GM18520 (cell line): ENCODE results near the gene DCLK1.

Source experiments
- ATAC-seq: cut with Tn5 transposase; IDR thresholded peaks from one replicate; pipeline ENCODE4 v1.9.1; 2021; ENCODE audit not compliant: unreplicated experiment

Gene DCLK1

DNA sequence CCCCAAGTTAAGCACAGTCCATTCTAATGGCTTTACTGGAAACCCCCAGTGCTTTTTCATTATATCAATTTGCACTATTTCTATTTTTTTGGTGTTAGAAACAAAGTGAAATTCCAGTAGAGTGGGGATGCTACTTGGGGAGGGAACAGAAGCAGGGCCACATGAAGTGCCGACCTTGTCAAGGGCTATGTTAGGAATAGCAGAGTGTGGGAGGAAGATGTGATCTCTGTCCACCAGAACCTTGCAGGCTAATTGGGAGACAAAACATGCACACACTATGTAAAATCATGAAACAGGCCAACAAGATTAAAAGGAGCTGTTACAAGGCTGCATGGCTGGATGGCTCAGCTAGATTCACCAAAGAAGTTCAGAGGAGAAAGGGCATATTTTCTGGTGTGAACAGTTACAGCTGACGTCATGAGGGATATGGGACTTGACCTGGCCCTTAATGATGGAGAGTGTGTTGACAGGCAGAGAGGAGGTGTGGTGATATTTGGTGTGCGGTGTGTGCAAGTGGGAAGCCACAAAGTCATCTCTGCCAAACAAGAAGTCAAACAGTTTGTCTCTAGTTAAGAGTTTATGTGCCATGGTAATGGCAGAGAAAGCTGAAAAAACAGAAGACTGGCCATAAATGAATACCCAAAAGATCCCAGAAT lies 336.3 kb downstream of the DCLK1 start:
- no peak for ATAC-seq

DNA sequence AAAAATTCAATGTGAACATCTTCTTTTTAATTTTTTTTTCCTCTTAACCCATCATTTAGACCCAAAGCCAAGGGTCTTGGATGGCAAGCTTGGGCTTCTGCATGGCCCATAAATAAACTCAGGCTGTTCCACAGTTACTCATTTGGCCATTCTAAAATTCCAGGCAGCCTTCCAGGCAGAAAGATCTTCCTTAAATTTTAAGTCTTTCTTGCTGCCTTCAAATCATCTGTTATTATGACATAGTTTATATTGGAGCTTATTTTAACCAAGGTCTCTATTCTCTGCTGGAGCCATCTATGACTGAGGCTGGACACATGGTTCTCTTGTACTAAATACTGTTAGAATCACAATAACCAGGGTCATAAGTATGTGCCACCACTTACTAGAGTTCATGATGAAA lies 337.4 kb downstream of the DCLK1 start:
- no peak for ATAC-seq

DNA sequence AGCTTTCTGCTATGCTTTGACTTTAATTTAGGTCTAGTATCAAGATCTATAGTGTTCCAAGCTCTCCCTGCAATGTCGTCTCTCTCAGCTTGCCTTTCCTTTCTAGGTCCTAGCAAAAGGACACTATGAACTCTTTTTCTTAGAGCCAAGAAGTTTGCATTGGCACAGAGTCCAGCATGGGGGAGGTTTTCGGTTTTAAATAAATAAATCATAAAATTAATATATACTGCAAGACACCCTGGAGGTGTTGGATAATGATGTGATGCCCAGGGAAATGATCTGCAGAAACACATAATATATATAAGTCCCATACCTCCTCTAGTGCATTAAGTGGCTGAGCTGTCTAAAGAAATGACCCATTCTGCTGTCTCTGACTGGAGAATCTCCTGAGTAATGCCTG lies 338.3 kb downstream of the DCLK1 start:
- ATAC-seq: no peak

DNA sequence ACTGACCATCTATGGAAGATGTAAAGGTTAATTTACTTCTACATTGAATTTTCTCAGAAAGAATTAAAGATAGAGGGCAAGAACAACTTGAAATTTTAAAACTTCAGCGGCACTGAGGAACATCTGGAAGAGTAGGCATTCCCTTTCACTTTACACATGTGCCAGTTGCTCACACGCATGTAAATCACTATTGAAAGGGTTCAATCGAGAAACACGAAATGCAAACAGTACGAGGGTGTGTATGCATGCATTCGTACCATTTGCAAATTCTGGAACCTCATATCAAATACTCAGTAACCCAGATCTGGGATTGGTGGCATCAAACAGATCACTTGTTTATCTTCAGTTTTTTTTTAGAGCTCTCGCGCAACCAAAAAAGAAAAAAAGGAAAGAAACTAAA lies 339.2 kb downstream of the DCLK1 start:
- no peak for ATAC-seq

DNA sequence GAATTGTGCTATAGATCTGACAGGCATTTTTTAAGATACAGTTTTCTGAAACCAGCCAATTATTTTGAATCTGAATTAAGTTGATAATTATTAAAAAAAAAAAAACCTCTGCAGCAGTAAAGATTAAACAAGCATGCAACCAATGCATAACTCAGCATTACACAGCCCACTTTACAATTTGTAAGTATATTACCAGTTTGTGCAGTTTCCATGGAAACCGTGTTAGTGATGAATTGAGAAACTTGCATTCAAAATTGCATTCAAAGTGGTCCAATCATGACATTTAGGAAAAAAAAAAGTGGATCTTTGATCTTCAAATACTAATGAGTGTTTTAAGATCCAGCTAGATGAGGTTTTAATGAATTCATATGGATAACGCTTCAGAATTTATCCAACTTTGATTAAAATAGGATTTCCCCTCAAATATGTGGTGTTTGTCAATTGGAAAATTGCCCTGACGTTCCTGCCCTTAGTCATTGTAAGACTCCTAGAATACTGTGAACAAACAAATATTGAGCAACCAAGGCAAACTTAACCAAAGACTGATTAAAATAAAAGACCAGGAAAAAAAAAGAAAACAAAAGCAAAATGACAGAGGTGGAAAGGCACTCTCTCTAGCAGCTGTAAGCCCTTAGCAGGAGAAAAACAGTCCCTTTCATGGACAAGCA lies 339.9 kb downstream of the DCLK1 start:
- no peak for ATAC-seq

DNA sequence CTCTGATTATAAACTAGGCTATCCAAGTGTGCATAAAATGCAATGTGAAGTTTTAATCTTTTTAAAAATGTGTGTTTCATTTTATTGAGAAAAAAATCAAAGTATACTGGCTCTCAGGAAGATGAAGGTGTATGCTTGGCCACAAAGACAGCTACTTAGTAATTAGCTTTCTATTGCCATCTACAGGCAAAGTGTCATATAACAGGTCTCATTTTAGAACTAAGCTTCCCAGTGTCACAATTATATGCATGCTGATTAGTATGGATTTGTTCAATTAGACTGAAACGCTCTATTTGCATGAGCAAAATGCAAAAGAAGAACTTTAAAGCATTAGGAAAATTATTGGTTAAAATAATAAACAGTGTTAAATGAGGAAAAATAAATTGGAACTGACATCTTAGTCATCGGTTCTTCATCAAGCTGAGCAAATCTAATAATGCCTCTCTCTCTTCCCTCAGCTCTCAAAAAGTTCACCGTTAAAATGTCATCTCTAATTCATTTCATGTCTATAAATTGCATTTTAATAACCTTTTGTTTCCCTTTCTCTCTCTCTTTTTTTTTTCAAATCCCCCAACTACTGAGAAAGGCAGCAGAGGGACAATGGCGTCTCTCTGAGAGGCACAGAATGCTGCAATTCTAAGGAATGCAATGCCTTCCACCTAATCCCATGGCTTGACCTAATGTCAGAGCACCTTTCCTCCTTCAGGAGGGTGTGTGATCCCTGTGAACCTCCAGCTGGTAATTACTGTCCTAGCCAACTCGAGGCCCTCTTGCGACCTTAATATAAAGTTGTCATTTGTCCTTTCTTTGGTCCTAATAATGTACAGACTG lies 341.6 kb downstream of the DCLK1 start:
- ATAC-seq: peak; percentile 76

DNA sequence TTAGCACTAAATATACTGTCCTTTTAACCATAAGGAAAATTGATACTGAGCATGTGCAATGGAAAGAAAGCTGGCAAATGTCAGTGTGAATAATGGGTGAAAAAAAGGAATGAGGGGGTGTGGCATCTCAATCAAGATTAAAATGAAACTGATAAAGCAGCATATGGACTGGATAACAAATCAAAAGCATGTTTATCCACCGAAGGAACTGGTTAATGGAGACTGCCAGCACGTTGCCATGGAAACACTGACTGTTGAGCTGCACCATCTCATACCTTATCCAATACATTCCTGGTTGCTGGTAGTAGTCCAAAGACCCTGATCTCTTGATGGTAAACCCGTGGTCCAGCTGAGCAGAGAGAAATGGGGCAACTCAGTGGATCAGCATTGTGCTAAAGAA lies 343.2 kb downstream of the DCLK1 start:
- no peak for ATAC-seq

DNA sequence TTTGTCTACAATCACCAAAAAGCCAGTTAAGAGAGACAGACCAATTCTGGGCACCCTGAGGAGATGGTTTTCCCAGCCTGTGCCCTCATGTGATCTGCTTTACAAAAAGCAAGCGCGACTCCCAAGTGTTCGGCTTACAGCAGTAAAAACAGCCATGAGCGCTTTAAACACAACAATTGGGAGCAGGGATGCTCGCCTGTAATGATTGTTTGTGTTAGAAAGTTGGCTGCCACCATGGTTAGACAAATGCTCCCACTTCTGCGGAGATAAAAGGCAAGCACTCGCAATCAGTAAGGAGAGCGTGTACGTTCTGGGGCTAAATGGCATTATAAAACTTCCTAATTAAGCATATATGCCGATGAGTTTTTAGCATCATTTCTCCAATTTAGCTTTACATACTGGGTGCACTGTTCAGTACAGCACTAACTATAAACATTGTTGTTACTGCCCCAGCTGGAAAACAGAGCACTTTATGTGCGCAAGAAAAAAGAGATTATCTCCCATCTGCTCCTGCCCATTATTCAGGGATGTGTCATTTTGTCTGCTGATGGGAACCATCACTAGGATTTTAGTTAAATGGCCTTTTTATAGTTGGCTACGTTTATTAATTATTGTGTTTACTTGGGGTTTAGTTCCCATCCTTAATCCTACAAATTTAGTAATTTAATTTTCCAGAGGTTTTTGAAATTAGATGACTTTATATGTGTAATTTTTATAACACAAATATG lies 345.4 kb downstream of the DCLK1 start:
- ATAC-seq: no peak

DNA sequence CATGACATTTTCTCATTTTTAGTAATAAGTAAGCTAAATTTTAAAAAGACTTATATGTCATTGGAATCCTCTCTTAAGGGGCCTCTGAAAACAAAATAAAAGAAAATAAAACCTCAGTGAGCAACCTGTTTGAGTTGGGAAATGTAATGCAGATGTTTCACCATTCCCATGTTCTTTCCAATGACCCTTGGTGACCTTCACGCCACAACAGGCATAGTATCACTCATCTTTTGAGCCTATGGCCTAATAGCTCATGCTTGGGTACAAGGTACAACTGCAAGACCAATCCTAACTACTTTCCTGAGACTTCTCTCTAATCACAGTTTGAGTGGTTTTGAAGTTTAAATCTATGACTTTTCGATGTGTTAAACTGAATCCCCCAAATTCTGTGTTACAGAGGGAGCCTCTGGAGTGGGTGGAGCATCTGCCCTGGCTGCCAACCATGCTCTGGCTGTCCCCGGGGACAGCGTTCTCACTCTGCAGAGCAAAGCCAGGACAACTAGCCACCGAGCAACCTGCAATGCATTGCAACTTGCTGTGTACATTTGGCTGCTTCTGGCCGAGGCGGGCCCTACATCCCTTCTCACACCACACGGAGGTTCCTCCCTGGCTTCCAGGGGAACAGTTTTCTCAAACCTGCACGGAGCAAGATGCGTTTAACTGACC lies 346.8 kb downstream of the DCLK1 start:
- no peak for ATAC-seq

DNA sequence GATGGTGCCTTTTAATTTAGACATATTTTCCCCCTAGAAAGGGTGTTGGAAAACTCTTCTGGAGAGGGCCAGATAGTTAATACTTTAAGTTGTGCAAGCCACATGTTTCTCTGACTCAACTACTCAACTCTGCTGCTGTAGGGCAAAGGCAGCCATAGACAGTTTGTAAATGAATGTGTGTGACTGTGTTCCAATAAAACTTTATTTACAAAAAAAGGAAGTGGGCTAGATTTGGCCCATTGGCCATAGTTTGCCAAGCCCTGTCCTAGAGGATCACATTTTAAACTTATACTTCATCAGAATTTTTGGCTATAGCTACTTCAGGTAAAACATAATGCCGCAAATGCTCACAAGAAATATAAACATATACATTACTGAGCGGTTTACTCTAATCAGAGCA lies 348.4 kb downstream of the DCLK1 start:
- ATAC-seq: no peak

DNA sequence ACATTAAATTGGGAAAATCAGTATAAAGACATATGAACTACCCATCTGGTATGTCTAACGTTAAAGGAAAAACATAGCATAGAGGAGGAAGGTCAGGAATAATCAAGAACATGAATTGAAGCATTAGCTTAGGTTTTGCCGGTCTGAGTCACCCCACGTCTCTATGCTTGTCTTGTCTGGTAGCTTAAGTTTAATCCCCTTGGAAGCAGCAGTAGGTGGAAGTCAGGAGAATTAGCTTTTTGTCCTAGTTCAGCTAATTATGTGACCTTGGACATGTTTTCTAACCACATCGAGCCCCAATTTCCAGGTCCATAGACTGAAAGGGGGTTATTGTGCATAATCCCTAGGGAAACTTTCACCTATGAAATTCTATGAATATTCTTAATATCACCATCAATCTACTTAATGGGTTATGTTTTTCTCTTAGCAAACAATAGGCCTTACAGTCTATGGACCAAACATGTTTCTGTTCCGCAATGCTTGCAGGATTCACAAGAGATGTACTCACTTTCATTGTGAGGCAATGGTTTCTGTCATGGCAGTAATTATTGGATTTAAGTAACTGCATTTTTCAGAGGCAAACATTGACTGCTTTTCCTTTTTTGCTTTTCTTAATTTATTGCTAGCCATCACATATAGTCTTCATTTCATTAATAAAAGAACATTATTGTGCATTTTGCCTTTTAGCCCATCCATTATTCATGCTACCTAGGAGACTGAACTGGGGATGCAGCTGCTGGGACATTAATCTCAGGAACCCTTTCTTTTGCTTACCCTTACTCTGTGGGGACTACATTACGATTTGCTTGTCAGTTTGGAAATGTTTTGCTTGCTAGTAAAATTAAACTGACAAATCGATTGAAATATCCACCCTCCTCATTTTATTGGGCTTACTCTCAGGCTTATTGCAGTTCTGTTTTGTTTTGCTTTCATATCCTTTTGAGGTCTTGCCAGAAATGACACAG lies 349.9 kb downstream of the DCLK1 start:
- no peak for ATAC-seq

DNA sequence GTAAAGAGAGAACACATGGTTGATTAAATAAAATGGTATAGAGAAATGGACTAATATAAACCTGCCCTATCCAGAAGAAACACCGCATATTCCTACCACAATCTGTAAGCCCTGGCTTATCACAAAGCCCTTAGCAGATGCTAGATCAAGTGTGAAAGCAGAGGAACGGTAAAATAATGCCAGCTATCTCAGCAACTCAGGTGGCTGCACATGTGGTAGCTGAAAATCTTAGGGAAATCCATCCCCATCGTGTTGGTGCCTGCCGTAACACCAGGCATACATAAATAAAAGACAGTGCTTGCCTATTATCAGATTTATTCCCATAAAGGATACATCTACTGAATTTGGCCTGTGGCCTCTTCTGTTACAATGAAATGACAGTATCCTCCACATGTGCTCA lies 350.6 kb downstream of the DCLK1 start:
- no peak for ATAC-seq

DNA sequence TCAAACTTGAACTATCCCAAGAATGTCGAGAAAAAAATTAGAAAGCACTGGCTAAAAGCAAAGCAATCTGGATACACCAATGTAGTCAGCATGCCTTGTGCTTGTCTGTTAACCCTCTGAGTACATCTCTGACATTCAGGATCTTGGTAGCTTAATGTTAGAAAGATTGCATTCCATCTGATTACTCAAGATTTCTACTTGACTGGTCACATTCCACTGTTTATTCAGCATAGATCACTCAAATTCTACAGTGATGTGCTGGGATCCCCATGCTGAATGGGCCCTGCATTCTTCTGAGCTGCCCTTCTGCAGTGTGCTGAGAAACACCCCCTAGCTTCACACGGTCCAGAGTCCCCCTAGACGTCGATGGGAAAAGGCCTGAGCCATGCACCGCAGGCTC lies 359.3 kb downstream of the DCLK1 start:
- no peak for ATAC-seq

DNA sequence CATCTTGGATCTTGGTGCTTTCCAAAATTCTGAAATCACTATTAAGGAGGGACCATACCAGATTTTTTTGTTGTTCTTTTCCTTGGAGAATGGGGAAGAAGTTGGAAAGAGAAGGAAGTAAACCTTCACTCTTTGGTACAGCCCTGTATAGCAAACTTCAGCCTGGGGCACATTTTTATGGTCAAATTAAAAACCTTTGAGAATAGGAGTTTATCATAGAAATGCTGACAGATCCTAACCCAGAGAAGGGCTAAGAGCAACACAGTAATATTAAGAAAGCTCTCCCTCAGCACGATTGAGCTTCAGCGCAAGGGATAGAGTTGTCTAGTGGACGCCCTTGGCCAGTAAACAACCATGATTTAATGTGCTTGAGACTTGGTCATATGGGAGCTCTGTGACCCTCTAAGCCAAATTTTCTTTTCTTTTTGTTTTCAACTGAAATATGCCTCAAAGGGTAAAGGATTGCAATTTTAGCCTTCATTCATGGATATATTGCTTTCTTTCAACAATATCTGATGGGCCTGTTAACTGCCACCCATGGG lies 360.4 kb downstream of the DCLK1 start:
- ATAC-seq: no peak

DNA sequence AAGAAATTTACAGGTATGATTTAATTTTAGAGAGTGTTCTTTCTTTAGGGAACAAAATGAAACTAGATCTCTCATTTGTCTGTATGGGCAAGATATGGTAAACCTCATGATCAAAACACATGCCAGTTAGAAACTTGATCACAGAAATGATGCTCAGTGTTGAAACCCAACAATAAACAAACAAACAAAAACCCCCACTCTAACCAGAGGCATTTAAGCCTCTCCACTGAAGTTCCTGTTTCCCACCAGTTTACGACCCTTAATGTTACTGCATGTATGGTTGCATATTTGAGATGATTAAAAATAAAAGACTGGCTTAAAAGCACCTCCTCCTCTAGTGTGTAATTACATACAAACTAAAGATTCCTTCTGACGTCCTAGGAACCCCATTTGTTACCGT lies 361.4 kb downstream of the DCLK1 start:
- no peak for ATAC-seq

DNA sequence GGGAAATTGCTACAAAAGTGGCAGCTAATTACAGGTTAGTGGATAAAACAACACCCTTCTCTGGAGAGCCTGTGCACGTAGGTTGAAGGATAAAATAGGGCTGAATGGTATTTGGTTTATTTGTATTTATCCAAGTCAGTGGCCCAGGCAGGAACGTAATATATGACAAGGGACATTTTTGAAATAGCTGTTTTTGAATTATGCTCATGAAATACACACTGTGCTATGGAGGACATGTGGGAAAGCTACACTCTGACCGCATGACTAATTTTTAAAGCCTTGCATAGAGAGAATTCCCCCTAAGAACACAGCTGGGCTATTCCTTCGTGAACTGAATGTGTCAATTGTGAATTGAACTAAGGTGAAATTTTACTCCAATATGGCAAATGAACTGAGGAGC lies 362.6 kb downstream of the DCLK1 start:
- no peak for ATAC-seq

DNA sequence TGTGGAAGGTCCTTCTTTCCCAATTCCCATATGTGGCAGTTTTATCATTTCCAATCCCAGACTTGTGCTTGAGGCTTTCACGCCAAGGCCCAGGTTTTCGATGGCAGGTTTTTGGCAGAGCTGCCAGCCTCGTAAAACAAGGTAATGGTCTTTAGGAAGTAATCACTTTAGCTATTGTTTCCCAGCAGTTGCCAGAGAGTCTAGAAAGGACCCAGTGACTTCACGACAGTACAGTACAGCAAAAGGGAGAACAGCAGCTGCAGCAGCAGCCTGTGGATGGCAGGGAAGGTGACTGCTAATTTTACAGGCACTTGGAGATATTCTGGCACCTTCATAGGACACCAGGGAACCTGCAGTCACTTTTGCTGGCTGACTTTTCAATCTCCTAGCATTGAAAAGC lies 363.1 kb downstream of the DCLK1 start:
- ATAC-seq: no peak

DNA sequence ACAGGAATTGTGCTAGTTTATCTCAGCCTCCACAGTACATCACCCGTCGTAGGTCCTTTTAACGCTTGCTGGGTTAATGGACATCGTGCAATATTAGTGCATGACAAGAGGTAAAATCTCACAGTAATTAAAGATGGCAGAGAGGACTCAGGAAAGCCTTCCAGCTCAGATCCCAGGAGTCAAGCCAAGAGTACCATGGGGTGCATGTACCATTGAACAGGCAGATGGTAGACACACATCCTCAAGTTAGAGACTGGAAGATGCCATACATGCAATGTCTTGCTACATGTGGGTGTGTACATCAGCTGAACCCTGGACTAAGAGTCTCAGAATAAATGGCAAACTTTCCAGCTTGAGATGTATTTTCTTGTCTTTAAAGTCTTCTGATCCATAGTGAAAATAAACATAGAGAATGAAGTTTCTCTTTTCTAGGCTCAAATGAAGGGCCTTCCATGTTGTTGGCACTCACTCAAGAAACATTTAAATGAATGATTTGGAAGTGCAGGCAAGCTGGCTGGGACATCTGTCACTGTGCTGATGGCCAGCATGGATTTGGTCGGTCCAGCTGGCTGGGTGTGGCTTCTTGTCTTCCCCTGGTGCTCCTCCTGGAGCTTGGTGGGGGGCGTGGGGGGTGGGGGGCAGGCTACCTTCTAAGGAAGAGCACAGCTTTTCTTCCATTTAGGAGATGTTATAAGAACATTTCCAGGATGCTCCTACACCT lies 363.8 kb downstream of the DCLK1 start:
- ATAC-seq: no peak

DNA sequence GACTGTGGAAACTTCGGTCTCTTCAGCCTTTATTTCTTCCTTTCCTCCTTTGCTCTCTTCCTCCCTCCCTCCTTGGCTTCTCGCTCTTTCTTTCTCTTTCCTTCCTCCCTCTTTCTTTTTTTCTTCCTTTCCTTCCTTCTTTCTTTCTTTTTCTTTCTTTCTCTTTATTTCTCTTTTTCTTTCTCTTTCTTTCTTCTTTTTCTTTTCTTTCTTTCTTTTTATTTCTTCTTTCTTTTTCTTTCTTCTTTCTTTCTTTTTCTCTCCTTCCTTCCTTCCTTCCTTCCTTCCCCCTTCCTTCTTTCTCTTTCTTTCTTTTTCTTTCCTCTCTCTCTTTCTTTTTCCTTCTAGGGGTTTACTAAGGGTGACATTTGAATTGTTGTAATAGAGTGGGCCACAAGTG lies 364.5 kb downstream of the DCLK1 start:
- no peak for ATAC-seq
